ENCODE results near the gene TRAF2.
A peak's percentile ranks its signal among the peaks of the same experiment; 100 is the strongest.

The TRAF2 gene

DNA sequence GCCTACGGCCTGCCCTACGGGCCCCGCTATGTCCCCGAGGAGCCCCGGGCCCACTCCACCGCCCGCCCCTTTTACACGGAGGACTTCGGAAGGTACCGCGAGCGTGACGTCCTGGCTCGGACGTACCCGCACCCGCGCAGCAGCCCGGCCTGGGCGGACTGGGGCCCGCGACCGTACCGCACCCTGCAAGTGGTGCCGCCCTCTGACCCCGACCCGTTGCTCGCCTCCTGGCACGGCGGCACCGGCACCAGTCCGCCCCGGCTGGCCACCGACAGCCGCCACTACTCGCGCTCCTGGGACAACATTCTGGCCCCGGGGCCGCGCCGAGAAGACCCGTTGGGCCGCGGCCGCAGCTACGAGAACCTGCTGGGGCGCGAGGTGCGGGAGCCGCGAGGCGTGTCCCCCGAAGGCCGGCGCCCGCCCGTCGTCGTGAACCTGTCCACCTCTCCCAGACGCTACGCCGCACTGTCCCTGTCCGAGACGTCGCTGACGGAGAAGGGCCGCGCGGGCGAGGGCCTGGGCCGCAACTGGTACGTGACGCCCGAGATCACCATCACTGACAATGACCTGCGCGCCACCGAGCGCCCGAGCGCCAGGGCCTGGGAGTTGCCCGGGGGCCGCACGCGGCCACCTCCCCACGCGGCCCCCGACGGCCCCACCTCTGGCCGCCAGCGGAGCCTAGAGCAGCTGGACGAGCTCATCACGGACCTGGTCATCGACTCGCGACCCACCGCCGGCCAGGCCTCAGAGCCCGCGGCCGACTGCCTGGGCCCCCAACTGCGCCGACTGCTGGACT, 40.7 kb upstream of the TRAF2 start:
- Histone ChIP-seq H3K27me3 (ENCODE audit: control insufficient read depth, insufficient read depth, low read length) (no peaks in the 10 kb centered on the region), H2AFZ (no peak overlapping the region), H3K27ac (no peak overlapping the region), H3K9me3 (ENCODE audit: control insufficient read depth, low read length) (no peaks in the 10 kb centered on the region), H3K4me2 (ENCODE audit: low read length) (no peak overlapping the region), H3K79me2 (no peaks in the 10 kb centered on the region), H3K4me1 (peaks cover 7% of the 10 kb centered on the region), H3K4me3 (ENCODE audit: low read depth, low read length) (no peak overlapping the region), H3K36me3 (ENCODE audit: control insufficient read depth, insufficient read depth, low read length) (no peaks in the 10 kb centered on the region), H3K9ac (no peak overlapping the region)
- TF ChIP-seq, protein P1, sequence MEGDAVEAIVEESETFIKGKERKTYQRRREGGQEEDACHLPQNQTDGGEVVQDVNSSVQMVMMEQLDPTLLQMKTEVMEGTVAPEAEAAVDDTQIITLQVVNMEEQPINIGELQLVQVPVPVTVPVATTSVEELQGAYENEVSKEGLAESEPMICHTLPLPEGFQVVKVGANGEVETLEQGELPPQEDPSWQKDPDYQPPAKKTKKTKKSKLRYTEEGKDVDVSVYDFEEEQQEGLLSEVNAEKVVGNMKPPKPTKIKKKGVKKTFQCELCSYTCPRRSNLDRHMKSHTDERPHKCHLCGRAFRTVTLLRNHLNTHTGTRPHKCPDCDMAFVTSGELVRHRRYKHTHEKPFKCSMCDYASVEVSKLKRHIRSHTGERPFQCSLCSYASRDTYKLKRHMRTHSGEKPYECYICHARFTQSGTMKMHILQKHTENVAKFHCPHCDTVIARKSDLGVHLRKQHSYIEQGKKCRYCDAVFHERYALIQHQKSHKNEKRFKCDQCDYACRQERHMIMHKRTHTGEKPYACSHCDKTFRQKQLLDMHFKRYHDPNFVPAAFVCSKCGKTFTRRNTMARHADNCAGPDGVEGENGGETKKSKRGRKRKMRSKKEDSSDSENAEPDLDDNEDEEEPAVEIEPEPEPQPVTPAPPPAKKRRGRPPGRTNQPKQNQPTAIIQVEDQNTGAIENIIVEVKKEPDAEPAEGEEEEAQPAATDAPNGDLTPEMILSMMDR (IDR thresholded peaks at IDR 0.05): no peak

DNA sequence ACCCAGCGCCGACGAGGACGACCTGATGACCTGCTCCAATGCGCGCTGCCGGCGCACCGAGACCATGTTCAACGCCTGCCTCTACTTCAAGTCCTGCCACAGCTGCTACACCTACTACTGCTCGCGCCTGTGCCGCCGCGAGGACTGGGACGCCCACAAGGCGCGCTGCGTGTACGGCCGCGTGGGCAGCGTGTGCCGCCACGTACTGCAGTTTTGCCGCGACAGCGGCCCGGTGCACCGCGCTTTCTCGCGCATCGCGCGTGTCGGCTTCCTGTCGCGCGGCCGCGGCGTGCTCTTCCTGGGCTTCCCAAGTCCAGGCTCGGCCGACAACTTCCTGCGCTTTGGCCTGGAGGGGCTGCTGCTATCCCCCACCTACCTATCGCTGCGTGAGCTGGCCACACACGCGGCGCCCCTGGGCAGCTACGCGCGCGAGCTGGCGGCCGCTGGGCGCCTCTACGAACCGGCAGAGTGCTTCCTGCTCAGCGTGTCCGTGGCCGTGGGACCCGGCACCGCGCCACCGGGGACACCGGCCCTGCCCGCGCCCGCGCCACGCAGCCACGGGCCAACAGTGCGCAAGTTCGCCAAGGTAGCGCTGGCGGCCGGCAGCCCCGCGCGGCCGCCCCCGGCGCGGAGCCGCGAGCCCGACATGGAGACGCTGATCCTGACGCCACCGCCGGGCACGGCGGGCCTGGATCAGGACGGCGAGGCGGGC, 39.8 kb upstream of the TRAF2 start:
- Histone ChIP-seq H3K4me1 (peaks cover 7% of the 10 kb centered on the region), H3K9ac (no peak overlapping the region), H3K27me3 (ENCODE audit: control insufficient read depth, insufficient read depth, low read length) (no peaks in the 10 kb centered on the region), H3K36me3 (ENCODE audit: control insufficient read depth, insufficient read depth, low read length) (no peaks in the 10 kb centered on the region), H2AFZ (no peak overlapping the region), H3K27ac (no peak overlapping the region), H3K79me2 (no peaks in the 10 kb centered on the region), H3K4me2 (ENCODE audit: low read length) (no peak overlapping the region), H3K4me3 (ENCODE audit: low read depth, low read length) (no peak overlapping the region), H3K9me3 (ENCODE audit: control insufficient read depth, low read length) (no peaks in the 10 kb centered on the region)
- TF ChIP-seq, protein P1 (IDR thresholded peaks at IDR 0.05): no peak

DNA sequence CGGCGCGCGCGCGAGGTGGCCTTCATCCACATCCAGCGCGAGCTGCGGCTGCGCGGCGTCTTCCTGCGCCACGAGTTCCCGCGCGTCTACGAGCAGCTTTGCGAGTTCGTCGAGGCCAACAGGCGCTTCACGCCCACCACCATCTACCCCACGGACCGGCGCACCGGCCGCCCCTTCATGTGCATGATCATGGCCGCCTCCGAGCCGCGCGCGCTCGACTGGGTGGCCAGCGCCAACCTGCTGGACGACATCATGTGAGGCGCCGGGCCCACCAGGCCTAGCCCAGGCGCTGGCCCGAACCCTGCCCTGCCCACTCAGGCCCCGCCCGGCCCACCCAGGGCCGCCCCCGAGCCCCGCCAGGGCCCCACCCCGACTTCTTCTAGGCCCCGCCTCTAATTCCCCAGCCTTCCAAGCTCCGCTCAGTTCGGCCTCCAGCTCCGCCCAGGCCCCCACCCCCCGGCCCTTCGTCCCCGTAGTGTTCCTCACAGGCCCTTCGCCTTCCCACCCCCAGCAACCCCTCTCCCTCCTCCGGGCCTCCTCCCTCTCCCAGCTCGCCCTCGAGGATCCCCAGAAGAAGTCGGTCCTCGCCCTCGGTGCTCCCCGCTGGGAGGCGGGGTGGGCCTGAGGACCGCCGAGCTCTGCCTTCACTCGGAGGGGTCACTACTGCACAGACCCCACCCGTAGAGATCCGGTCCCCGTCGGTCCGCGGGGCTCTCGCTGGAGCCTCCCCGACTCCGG, 39.1 kb upstream of the TRAF2 start:
- Histone ChIP-seq H3K36me3 (ENCODE audit: control insufficient read depth, insufficient read depth, low read length) (no peaks in the 10 kb centered on the region), H3K27ac (peak overlapping the region; percentile 47), H3K4me2 (ENCODE audit: low read length) (peak overlapping the region; percentile 93), H3K4me3 (ENCODE audit: low read depth, low read length) (peak overlapping the region; percentile 96), H2AFZ (no peak overlapping the region), H3K27me3 (ENCODE audit: control insufficient read depth, insufficient read depth, low read length) (no peaks in the 10 kb centered on the region), H3K9me3 (ENCODE audit: control insufficient read depth, low read length) (no peaks in the 10 kb centered on the region), H3K4me1 (peaks cover 5% of the 10 kb centered on the region), H3K9ac (no peak overlapping the region), H3K79me2 (no peaks in the 10 kb centered on the region)
- TF ChIP-seq, protein P1 (IDR thresholded peaks at IDR 0.05): no peak

DNA sequence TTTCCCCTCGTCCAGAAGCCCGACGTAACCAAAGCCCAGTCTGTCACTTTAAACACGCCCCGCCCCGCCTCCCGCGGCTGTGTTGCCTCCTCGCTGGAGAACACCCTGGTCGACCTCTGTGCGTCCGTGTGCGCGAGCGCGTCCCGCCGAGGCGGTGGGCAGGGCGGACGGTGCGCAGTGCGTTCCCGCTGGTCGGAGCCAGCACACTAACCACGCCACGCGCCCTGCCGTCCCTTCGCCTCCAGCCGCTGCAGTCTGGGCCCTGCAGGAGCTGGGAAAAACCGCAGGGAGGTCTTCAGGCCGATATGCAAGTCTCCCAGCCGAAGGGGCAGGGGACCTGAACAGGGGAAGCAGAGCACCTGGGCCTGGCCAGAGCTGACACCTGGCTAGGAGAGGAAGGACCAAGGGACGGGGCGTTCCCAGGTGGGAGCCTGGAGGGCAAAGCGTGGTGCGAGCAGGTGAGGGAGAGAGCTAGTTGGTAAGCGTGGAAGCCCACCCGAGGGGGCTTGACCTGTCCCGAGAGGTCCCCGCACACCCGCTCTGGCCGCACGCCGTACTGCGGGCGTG, 38.4 kb upstream of the TRAF2 start:
- H3K9ac ChIP-seq: no peak overlapping the region
- no peaks in the 10 kb centered on the region for H3K79me2 ChIP-seq
- peak overlapping the region; percentile 47 for H3K27ac ChIP-seq
- TF ChIP-seq, protein P1 (IDR thresholded peaks at IDR 0.05): no peak
- no peaks in the 10 kb centered on the region for H3K36me3 ChIP-seq (ENCODE audit: control insufficient read depth, insufficient read depth, low read length)
- peak overlapping the region; percentile 96 for H3K4me3 ChIP-seq (ENCODE audit: low read depth, low read length)
- H3K27me3 ChIP-seq (ENCODE audit: control insufficient read depth, insufficient read depth, low read length): no peaks in the 10 kb centered on the region
- H3K4me1 ChIP-seq: peaks cover 5% of the 10 kb centered on the region
- peak overlapping the region; percentile 38 for H2AFZ ChIP-seq
- peak overlapping the region; percentile 93 for H3K4me2 ChIP-seq (ENCODE audit: low read length)
- no peaks in the 10 kb centered on the region for H3K9me3 ChIP-seq (ENCODE audit: control insufficient read depth, low read length)

Data from parathyroid adenoma (tissue), 2 donors.